Stimulated activated CD4-positive, alpha-beta T cell treated with anti-CD3 and anti-CD28 coated beads, Interleukin-4, amount 100 ng/mL, for 24 hours (primary cell): Measurements from ENCODE around the gene ANKIB1.

Experiments
- DNase-seq: peaks from one replicate; pipeline ENCODE4 v3.0.0-alpha.2; 2020

ANKIB1 gene

GRCh38 chr7:92266415-92267241, 20.9 kb downstream of the ANKIB1 start:
- no peak for DNase-seq

DNA sequence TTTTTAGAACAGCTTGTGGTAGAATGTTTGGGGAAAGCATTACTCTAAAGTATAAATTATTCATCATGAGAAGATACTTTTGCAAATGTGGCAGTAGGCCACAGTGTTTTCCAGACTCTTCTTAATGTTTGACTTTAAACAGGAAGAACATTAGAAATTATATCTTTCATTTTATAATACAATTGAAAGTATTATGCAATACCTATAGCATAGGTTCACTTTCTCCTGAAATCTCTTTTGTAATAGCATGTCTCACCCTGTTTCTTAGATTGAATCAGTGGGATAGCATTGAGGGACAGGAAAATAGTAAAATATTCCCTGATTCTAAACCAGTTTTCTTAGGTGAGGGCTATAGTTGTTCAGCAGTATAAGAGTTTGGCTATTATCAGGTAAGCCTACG, 23.1 kb downstream of the ANKIB1 start:
- DNase-seq: no peak

- no peak for DNase-seq
Observed at GRCh38 chr7:92275327-92275726, 29.6 kb downstream of the ANKIB1 start.

GRCh38 chr7:92276460-92276864, 30.7 kb downstream of the ANKIB1 start:
- no peak for DNase-seq

DNA sequence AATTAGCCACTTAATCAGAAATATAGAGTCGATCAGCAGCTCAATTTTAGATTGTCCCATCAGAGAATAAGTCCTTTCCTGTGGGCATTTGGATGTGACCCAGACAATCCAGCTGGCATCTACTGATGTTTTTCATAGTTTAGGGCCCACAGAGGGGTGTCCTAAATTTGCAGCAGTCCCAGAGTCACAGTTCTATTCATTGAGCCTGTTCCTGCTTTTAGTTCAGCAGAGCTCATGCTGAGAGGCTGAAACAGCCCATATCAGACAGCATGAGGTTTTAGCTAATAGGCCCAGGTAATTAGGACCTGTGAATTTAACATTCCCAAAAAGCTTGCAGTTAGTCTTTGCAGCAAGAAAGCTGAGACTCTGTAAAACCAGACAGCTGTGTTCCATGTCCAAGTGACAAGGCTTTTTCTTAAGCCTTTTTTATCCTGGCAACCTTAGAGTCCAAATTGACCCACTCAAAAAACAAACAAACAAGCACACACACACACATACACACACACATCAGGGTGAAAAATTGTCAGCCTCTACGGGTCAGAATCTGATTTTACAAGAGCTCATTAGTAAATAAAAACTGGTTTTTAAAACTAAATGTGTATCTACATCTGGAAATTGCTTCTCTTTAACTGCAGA, 33.7 kb downstream of the ANKIB1 start:
- DNase-seq: no peak

GRCh38 chr7:92281031-92281430, 35.3 kb downstream of the ANKIB1 start:
- no peak for DNase-seq

DNA sequence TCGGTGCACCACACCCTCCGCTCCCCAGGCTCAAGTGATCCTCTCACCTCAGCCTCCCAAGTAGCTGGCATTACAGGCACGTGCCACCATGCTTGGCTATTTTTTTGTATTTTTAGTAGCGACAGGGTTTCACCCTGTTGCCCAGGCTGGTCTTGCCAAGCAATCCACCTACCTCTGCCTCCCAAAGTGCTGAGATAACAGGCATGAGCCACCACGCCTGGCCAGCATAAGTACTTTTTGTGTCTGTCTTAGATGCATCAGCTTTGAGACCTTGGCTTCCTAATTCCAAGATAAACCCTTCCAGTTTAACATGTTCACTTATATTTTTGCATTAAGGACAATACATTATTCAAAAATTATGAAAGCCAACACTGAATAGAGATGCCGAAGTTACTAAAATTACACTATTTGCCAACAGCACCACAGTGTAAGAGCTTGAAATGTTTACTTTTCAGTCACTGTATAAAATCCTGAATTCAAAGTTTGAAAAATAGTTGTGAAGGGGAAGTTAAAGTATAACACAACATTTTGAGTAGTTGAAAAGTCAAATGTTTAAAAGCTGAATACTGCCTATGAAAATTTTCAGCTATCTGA, 36.5 kb downstream of the ANKIB1 start:
- no peak for DNase-seq

DNA sequence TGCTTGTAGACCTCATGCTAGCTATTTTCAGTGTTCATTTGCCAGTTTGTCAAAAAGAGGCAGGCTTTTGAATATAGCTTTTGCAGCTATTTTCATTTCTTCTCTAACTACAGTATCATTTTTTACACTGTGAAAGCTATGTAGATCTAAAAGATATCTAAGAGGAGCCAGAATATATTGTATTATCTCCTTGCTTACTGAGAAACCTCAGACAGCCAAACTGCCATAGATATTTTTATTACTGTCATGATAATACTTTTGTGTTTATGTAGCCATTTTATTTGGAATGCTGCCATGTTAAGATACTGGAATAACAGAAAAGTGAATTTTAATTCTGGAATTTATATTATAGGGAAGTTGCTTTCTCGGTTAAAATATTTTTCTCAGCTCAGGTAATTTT, 37.2 kb downstream of the ANKIB1 start:
- DNase-seq: no peak

DNA sequence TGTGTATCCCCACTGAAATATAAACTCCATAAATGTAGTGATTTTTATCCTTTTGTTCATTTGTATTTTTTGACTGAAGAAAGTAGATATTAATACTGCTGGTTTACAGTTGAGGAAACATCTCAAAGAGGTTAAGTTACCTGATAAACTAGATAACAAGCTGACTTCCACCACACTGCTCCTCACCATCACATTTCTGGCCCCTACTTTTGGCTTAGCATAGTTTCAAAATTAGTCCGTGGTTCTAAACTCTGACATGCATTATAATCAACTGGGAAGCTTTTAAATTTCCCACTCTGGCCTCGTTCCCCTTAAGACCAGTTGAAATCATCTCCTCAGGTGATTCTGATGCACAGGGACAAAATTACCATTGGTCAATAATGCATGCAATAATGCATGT, 43.5 kb downstream of the ANKIB1 start:
- no peak for DNase-seq

DNA sequence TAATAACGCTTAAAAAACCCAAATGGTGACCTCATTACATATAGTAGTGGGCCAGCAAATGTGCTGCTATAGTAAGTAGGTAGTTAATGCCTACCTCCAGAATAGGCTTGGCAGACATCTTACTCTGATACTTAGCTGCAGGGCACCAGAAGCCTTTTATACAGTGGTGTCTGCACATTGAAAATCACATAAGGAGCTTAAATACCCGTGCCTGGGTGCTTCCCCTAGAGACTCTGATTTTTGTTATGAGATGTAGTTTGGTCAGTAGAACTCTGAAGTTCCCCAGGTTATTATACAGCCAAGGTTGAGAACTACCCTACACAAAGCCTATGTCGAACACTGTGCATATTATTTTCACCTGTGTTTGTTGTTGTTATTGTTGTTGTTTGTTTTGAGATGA, 47.2 kb downstream of the ANKIB1 start:
- no peak for DNase-seq

- no peak for DNase-seq
Observed at GRCh38 chr7:92293896-92294590, 48.3 kb downstream of the ANKIB1 start.

DNA sequence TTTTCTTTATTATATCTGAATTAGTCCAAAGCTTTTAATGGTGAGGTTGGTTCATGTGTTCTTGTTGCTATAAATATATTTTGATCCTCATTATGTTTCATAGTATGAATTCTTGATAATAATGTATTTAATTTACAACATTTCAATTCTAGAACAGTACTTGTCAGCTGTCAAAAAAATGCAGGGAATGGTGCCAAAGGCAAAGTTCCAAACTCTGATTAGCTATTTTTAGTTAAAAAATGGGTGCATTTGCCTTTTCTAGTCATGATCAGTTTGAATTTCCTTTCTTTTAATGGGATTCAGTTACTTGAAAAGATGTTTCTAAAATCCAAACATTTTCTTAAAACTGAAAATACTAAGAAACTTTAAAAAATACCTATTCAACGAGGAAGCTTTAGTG, 49.6 kb downstream of the ANKIB1 start:
- DNase-seq: no peak

- DNase-seq: no peak
Observed at GRCh38 chr7:92296235-92296634, 50.5 kb downstream of the ANKIB1 start.

DNA sequence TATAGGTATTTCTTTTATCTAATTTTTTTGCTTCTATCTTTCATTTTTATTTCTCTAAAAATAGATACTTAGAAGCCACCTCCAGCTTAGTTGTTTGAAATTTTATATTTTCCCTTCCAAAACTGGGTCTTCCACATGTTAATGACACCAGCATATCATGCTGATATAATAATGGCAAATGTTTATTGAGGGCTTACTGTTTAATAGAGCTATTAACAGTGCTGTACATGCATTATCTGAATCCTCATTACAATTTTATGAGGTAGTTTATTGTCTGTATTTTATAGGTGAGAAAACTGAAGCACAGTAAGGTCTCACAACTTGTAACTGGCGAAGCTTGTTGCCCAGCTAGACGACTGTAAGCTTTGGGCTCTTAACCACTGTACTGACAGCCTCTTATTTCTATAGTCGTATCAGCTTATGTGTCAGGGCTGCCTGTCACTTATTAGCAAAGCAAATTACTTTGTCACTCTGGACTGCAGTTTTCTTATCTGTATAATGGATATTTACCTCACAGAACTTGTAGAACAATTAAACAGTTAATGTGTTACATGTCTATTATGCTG, 51.2 kb downstream of the ANKIB1 start:
- no peak for DNase-seq

GRCh38 chr7:92297736-92298135, 52.0 kb downstream of the ANKIB1 start:
- no peak for DNase-seq

DNA sequence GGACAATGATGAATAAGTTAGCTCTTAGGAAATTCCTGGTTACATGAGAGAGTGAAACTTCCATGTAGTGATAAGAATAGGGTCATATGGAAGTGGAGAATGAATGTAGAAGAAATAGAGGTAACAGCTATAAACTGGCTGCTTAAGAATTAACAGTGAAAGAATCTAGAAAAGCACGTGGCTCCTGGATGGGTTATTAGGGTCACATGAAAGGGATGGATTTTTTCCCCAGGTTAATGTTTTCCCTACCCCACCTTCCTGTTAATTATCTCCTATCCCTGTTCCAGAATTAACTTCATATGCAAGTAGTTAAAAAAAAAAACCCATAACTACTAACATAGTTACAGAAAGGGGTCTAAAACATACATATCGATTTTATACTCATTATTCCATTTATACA, 58.0 kb downstream of the ANKIB1 start:
- DNase-seq: no peak

DNA sequence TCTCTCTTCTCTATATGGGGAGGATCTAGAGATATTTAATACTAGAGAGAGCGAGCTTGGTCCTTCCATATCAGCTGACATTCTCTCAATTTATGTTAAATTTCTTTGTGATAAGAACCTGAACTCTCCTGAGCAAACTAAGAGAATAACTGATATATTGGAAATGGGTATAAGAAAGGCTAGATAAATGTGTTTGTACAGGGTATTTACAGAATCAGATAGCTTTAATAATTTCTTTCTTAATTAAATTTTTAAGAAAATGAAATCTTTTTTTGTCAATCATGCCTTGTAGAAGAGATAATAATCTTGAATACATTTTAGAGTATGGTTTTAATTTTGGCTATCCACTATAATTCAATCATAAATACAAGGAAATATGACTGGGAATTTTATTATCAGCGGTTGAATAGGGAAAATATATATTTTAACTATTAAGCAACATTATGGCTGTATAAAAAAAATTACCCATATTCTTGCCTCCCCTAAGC, 58.7 kb downstream of the ANKIB1 start:
- no peak for DNase-seq

- DNase-seq: no peak
Observed at GRCh38 chr7:92306153-92306552, 60.4 kb downstream of the ANKIB1 start.

DNA sequence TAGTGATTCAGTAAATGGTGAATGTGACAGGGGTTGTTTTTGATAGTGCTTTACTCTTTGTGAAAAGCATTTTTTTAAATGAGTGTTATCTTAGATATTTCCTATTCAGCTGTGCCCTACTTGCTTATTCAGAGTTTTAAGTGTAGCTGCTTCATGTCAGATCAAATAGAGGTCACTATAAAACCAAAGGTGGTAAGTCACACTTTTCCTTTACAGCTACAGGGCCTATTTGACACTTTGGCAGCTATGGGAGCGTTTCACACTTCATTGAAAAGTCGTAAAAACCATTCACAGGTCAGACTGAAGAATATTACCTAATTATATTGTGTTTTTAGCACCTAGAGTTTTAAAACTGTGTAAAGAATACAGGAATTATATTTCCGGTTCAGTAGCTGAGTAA, 67.3 kb downstream of the ANKIB1 start:
- no peak for DNase-seq

DNA sequence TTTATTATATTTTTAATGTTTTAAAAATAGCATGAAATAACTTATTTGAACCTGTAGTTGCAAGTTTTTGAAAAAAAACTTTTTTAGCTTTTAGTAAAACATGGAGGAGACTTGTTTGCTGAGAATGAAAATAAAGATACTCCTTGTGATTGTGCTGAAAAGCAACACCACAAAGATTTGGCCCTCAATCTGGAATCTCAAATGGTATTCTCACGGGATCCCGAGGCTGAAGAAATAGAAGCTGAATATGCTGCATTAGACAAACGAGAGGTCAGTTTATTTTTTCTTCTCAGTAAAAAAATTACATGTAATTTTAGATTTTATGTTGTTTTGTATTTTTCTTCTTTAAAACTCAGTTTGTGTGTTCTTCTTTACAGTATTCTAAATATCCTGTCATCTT, 73.5 kb downstream of the ANKIB1 start:
- no peak for DNase-seq

- DNase-seq: no peak
Observed at GRCh38 chr7:92325173-92325572, 79.4 kb downstream of the ANKIB1 start.

DNA sequence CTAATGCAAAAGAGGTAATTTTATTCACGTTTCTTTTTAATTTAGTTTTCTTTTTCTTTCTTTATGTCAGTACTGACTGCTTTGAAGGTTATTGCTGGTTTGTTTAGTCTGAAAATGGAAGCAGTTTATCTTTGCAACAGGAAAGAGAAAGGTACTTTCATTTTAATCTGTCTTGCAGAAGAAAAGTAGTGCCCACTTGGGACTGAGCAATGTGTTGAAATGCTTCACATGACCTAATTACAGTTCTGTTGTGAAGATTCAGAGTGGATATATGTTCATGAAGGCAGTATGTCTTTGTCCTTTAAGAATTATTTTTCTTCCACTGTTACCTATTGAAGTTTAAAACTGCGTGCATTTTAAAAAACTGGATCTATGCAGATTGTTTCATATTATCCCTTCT, 80.1 kb downstream of the ANKIB1 start:
- no peak for DNase-seq

GRCh38 chr7:92330835-92331438, 85.2 kb downstream of the ANKIB1 start:
- DNase-seq: no peak
